Nephron progenitor cell (in vitro differentiated cells): Measurements from ENCODE around the gene COX18.

ENCODE experiments used
- DNase-seq: peaks from one replicate; pipeline ENCODE4 v3.0.0; 2021
- H3K27ac Mint-ChIP-seq: 2 replicates; pipeline ENCODE4 v1.8.0; 2021; ENCODE audit warnings: mild to moderate bottlenecking, moderate library complexity, mixed read lengths
- H3K27me3 Mint-ChIP-seq: 2 replicates; pipeline ENCODE4 v1.8.0; 2021; ENCODE audit warnings: mild to moderate bottlenecking, low read depth, mixed read lengths; ENCODE audit not compliant: poor library complexity
- H3K36me3 Mint-ChIP-seq: 2 replicates; pipeline ENCODE4 v1.8.0; 2021; ENCODE audit warnings: low read depth, mixed read lengths
- H3K4me1 Mint-ChIP-seq: 2 replicates; pipeline ENCODE4 v1.8.0; 2021; ENCODE audit warnings: mixed read lengths
- H3K4me3 Mint-ChIP-seq: 2 replicates; pipeline ENCODE4 v1.8.0; 2021; ENCODE audit warnings: mild to moderate bottlenecking, moderate library complexity, mixed read lengths
- H3K9me3 Mint-ChIP-seq: 2 replicates; pipeline ENCODE4 v1.8.0; 2021; ENCODE audit warnings: mild to moderate bottlenecking, moderate library complexity, mixed read lengths
- TF ChIP-seq, protein P1 (sequence below): fragments of 200-600 bp; sonication (generic); IDR thresholded peaks from 2 replicates; pipeline ENCODE4 v1.5.0; 2021; ENCODE audit warnings: antibody characterized with exemption

Gene COX18

DNA sequence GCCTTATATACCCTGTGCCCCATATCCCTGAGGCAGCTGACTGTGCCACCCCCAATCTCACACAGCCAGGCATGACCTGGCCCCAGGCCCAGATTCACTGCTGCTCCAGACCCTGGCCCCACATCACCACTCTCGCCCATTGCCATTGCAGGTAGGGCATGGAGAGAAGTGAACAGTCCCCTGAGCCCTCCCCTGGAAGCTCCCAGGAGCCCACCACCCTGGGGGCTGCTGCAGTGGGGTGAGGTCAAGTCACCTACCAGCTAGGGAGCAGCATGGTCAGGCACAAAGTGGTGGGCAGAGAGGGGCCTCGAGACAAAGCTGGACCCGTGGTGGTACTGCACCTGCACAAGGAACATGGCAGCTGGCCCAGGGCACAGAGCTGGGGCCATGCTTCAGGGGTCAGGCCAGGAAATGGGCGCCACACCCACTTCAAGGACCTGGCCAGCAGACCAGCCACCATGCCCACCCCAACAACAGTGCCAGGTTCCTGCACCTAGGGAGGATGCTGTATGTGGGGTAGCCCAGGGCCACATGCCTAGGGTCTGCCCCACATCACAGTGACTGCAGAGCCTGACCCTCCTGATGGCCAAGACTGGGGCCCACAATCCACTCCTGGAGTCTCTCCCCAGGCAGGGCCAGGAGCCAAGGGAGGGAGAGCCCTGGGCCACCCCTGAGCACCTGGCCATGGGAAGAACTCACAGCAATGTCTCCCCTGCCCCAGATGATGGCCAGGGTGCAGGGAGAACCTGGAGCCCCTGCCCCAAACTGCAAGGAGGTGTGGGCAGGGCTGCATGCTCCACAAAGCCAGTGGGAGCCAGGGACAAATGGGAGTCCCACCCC lies 58.5 kb downstream of the COX18 start:
- Mint-ChIP-seq H3K27me3 (no peaks in the 10 kb centered on the region), H3K36me3 (no peaks in the 10 kb centered on the region), H3K4me3 (no peak overlapping the region)

GRCh38 chr4:73007526-73008100 lies 61.9 kb downstream of the COX18 start:
- peaks cover 8% of the 10 kb centered on the region for H3K9me3 Mint-ChIP-seq
- no peaks in the 10 kb centered on the region for H3K27me3 Mint-ChIP-seq
- TF ChIP-seq, protein P1, sequence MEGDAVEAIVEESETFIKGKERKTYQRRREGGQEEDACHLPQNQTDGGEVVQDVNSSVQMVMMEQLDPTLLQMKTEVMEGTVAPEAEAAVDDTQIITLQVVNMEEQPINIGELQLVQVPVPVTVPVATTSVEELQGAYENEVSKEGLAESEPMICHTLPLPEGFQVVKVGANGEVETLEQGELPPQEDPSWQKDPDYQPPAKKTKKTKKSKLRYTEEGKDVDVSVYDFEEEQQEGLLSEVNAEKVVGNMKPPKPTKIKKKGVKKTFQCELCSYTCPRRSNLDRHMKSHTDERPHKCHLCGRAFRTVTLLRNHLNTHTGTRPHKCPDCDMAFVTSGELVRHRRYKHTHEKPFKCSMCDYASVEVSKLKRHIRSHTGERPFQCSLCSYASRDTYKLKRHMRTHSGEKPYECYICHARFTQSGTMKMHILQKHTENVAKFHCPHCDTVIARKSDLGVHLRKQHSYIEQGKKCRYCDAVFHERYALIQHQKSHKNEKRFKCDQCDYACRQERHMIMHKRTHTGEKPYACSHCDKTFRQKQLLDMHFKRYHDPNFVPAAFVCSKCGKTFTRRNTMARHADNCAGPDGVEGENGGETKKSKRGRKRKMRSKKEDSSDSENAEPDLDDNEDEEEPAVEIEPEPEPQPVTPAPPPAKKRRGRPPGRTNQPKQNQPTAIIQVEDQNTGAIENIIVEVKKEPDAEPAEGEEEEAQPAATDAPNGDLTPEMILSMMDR = no peak
- H3K27ac Mint-ChIP-seq = no peak overlapping the region
- H3K4me3 Mint-ChIP-seq = no peak overlapping the region
- no peaks in the 10 kb centered on the region for H3K4me1 Mint-ChIP-seq
- H3K36me3 Mint-ChIP-seq = no peaks in the 10 kb centered on the region
- no peak for DNase-seq

More for the DNA sequence above, 58.5 kb downstream of the COX18 start:
- TF ChIP-seq, protein P1 = no peak
- Mint-ChIP-seq H3K9me3 (peaks cover 8% of the 10 kb centered on the region), H3K27ac (no peak overlapping the region), H3K4me1 (no peaks in the 10 kb centered on the region)
- DNase-seq = no peak

DNA sequence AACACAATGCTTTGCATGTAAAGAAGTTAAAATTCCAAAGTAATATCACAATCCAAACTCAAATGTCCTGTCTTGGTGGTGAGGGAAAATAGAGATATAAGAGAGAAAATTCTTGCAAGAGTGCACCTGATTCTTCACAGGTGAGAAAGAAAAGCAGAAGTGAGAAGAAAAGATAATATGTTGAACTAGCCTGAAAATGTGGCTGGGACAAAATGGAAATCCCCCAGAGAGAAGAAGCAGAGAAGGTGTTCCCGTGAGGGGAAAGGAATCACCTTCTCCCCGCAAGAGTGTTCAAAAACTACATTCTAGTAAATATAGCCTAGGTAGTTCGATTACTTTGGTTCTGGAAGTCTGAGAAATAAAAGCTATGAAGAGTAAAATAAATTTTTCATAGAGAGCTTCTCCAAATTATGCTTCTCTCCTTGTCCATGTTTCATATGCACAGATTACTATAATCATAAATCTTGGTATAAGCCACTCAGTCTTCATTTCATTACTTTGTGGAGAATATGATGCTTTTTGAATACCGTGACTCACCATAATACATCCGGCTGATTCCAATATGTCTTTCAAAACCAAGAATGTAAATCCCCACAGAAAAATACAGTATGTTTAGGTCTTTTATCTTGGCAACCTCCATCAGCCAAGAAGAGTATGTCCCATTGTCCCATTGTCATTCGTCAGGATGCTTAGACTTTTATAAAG lies 63.1 kb downstream of the COX18 start:
- H3K4me1 Mint-ChIP-seq = no peaks in the 10 kb centered on the region
- H3K27me3 Mint-ChIP-seq = no peaks in the 10 kb centered on the region
- DNase-seq = no peak
- H3K4me3 Mint-ChIP-seq = no peak overlapping the region
- no peaks in the 10 kb centered on the region for H3K36me3 Mint-ChIP-seq
- TF ChIP-seq, protein P1 = no peak
- peaks cover 8% of the 10 kb centered on the region for H3K9me3 Mint-ChIP-seq
- H3K27ac Mint-ChIP-seq = no peak overlapping the region

DNA sequence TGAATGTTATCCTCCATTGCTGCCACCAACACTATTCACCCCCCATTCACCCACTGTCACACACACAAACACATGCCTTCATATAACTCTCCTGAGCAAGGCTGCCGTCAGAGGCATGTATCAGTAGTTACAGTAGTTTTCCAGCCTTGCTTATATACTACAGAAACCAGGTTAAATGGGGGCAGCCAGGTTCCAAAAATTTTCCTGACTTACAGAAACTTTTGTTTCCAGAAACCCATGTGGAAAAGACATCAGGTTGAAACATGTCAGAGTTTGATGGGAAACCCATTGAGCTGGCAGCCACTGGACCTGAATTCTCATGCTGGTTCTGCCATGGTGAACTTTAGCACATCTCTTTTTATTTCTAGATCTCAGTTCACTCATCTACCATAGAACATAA lies 64.0 kb downstream of the COX18 start:
- TF ChIP-seq, protein P1 = no peak
- no peak overlapping the region for H3K4me3 Mint-ChIP-seq
- H3K27ac Mint-ChIP-seq = no peak overlapping the region
- DNase-seq = no peak
- no peaks in the 10 kb centered on the region for H3K4me1 Mint-ChIP-seq
- H3K27me3 Mint-ChIP-seq = no peaks in the 10 kb centered on the region
- H3K36me3 Mint-ChIP-seq = no peaks in the 10 kb centered on the region
- peaks cover 8% of the 10 kb centered on the region for H3K9me3 Mint-ChIP-seq
